GM12801 (cell line): ENCODE measurements around the gene GAL3ST3.

Experiments used
- CTCF ChIP-seq: IDR thresholded peaks from one replicate; pipeline ENCODE4 v1.5.1; 2011; ENCODE audit warnings: control low read depth; ENCODE audit not compliant: insufficient read length; ENCODE audit errors: extremely low read depth

GAL3ST3 gene

GRCh38 chr11:66072518-66072917 is 23.6 kb upstream of the GAL3ST3 start:
- no peak for TF ChIP-seq CTCF

- TF ChIP-seq CTCF, result no peak
Observed at GRCh38 chr11:66072081-66072480, 23.1 kb upstream of the GAL3ST3 start.

GRCh38 chr11:66071381-66071801 is 22.4 kb upstream of the GAL3ST3 start:
- TF ChIP-seq CTCF, result no peak

- TF ChIP-seq CTCF, result no peak
Observed at GRCh38 chr11:66070604-66071380, 21.8 kb upstream of the GAL3ST3 start.

- no peak for TF ChIP-seq CTCF
Observed at GRCh38 chr11:66069715-66070603, 21.0 kb upstream of the GAL3ST3 start, which contains the start of gene PACS1. TSS of gene PACS1 (plus strand) at chr11:66070272. CDS start at chr11:66070487, 215 bp downstream.

GRCh38 chr11:66068923-66069714 is 20.2 kb upstream of the GAL3ST3 start:
- no peak for TF ChIP-seq CTCF
